Kidney (tissue), 14 donors: ENCODE results near the gene LAMTOR1. TPM values are rescaled to one million over a fixed set of nuclear protein-coding genes. Genes with fewer than 3 reads are reported as not detected.

Experiments
- DNase-seq, 5 donors: peaks; one replicate each; pipeline ENCODE4 v3.0.0-alpha.2; 2013 to 2020
- FAIRE-seq: peaks from 2 replicates; lab custom pipeline; 2012; peaks lifted over from hg19 to GRCh38; lab: Jason Lieb, UNC
- H3K27ac ChIP-seq, 2 donors: one replicate each; pipeline ENCODE4 v1.7.0; 2013; ENCODE audit warnings: low read depth in 2 of 2, low read length in 2 of 2, inconsistent platforms in 1 of 2
- H3K27me3 ChIP-seq: one replicate; pipeline ENCODE4 v1.7.1; 2013; ENCODE audit warnings: low read length, inconsistent platforms; ENCODE audit not compliant: control insufficient read depth, insufficient read depth
- H3K36me3 ChIP-seq, 3 donors: one replicate each; pipeline versions ENCODE4 v1.7.0 to v1.7.1; 2013; ENCODE audit warnings: low read length in 3 of 3, control low read depth in 1 of 3, inconsistent platforms in 1 of 3; ENCODE audit not compliant: insufficient read depth in 3 of 3, control insufficient read depth in 2 of 3
- H3K4me1 ChIP-seq, 3 donors: one replicate each; pipeline versions ENCODE4 v1.7.0 to v1.7.1; 2013; ENCODE audit warnings: low read length in 3 of 3, inconsistent platforms in 1 of 3, low read depth in 1 of 3; ENCODE audit not compliant: control insufficient read depth in 2 of 3, insufficient read depth in 2 of 3
- H3K4me3 ChIP-seq, 3 donors: one replicate each; pipeline versions ENCODE4 v1.7.0 to v1.8.1; 2013; ENCODE audit warnings: low read length in 3 of 3, control low read depth in 1 of 3, inconsistent platforms in 1 of 3
- H3K9ac ChIP-seq, 3 donors: one replicate each; pipeline versions ENCODE4 v1.7.0 to v1.7.1; 2013; ENCODE audit warnings: low read length in 3 of 3, control low read depth in 1 of 3, inconsistent platforms in 1 of 3
- H3K9me3 ChIP-seq, 3 donors: one replicate each; pipeline versions ENCODE4 v1.7.0 to v1.7.1; 2013; ENCODE audit warnings: low read length in 3 of 3, control low read depth in 1 of 3, inconsistent platforms in 1 of 3; ENCODE audit not compliant: control insufficient read depth in 2 of 3, insufficient read depth in 1 of 3
- CTCF ChIP-seq: IDR thresholded peaks from 3 replicates; pipeline ENCODE4 v1.5.1; 2012; ENCODE audit warnings: mild to moderate bottlenecking, moderate library complexity, borderline replicate concordance; ENCODE audit not compliant: insufficient read depth; ENCODE audit errors: extremely low read depth
- intact Hi-C: fragments of 100-400 bp; cut with DNase I; formaldehyde crosslinking; loops from one replicate; pipeline ENCODE4 v1.11.1; 2022
- polyA plus RNA-seq: library from polyadenylated mRNA; stranded (reverse); fragments of 350-450 nt; fragmentation: Illumina TruSeq; extraction: RNeasy Lipid Tissue Mini Kit (QIAGEN cat#74804); gene quantifications from one replicate; pipeline ENCODE4 v1.2.3, GENCODE V29; 2014; ENCODE audit warnings: low read depth, low replicate concordance; ENCODE audit not compliant: insufficient read depth
- total RNA-seq: library from RNA; stranded (reverse); fragmentation: NEBNext Ultra II Directional; extraction: Animal tissue kit (Norgen Biotek cat#: 25700); gene quantifications from one replicate; pipeline ENCODE4 v1.2.1, GENCODE V29; 2021
- donor health status: control.
- donor health status: control.
- donor health status: control.
- donor health status: control.
- donor health status: control.
- donor health status: DM: yes; HTN: yes; CAD: no.
- donor health status: Normal renal cell carcinoma (clear cell type).

The LAMTOR1 gene
- total and polyA plus RNA-seq, 2 donors from 2014 or later = 111 to 189 TPM

DNA sequence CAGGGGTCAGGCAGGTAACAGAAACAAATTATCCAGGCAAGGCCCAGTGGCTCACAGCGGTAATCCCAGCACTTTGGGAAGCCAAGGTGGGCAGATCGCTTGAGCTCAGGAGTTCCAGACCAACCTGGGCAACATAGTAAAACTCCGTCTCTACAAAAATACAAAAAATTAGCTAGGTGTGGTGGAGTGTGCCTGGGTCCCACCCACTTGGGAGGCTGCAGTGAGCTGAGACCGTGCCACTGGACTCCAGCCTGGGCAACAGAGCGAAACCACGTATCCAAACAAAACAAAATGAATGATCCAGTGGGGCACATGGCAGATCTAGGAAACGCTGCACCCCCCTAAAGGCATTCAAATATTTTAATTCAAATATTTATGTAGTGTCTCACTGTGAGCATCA is 32.6 kb downstream of the LAMTOR1 start:
- Histone ChIP-seq H3K4me3 (peak overlapping the region in 1 of 3 donors; percentile 18), H3K36me3 (no peaks in the 10 kb centered on the region), H3K9me3 (no peaks in the 10 kb centered on the region), H3K27me3 (no peaks in the 10 kb centered on the region), H3K4me1 (peaks cover 0 to 33% (median 20%) of the 10 kb centered on the region in 3 donors), H3K9ac (peak overlapping the region in 1 of 3 donors; percentile 36), H3K27ac (peak overlapping the region; percentile 54 to 78)
- FAIRE-seq (no peak), DNase-seq (peak in 2 of 5 donors; percentile 18 to 27)
- TF ChIP-seq CTCF = no peak
- intact Hi-C loops = no loop called here

DNA sequence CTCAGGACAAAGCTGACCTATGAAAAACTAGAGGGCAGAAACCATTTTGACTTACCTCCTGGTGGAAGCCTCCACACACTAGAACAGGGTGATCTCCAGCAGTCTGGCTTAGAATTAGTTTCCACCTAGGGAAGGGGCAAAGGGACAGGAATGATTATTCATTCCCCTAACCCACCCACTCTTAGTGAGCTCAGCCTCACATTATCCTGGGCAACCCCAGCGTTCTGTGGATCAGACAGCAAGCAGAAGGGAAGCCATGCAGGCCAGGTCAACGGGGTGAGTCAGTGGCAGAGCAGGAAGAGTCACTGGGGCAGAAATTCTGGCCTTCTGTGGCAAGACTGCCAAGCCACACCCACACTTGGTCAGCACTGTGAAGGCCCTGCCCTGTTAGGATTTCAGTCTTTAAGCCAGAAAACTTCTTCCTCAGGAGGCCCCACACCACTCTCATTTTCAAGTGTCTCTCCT is 33.3 kb downstream of the LAMTOR1 start:
- Histone ChIP-seq H3K9ac (peak overlapping the region in 1 of 3 donors; percentile 36), H3K27me3 (no peaks in the 10 kb centered on the region), H3K4me1 (peaks cover 0 to 33% (median 20%) of the 10 kb centered on the region in 3 donors), H3K9me3 (no peaks in the 10 kb centered on the region), H3K27ac (peak overlapping the region; percentile 69 to 78), H3K36me3 (no peaks in the 10 kb centered on the region), H3K4me3 (peak overlapping the region in 1 of 3 donors; percentile 18)
- DNase-seq (peak in 4 of 5 donors; percentile 15 to 93 (median 30)), FAIRE-seq (no peak)
- intact Hi-C loops = no loop called here
- TF ChIP-seq CTCF = no peak

DNA sequence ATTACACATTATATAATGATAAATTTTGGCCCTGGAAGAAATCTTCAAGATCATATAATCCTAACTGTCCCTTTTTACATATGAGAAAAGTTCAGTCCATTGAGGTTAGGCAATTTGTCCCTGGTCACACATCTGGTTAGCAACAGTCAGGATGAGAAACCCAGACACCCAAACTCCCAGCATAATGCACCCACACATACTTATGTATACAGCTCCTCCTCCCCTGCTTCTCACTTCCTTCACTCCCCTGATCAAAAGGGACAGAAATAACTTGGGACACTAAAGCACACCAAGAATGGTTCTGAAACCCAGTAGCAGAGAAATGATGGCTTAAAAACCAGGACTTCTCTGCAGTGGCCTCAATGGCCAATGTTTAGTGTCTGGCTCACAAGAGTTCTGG is 33.9 kb downstream of the LAMTOR1 start:
- TF ChIP-seq CTCF = no peak
- H3K27me3 ChIP-seq = no peaks in the 10 kb centered on the region
- intact Hi-C loops = no loop called here
- DNase-seq (no peak), FAIRE-seq (no peak)
- H3K27ac ChIP-seq = peak overlapping the region; percentile 69 to 78
- H3K4me1 ChIP-seq = peaks cover 0 to 33% (median 20%) of the 10 kb centered on the region in 3 donors
- H3K4me3 ChIP-seq = no peak overlapping the region
- no peaks in the 10 kb centered on the region for H3K36me3 ChIP-seq
- H3K9ac ChIP-seq = peak overlapping the region in 1 of 3 donors; percentile 26
- H3K9me3 ChIP-seq = no peaks in the 10 kb centered on the region

- no peaks in the 10 kb centered on the region for H3K27me3 ChIP-seq
- H3K4me3 ChIP-seq = no peak overlapping the region
- peaks cover 0 to 33% (median 20%) of the 10 kb centered on the region in 3 donors for H3K4me1 ChIP-seq
- H3K27ac ChIP-seq = no peak overlapping the region
- no peaks in the 10 kb centered on the region for H3K36me3 ChIP-seq
- intact Hi-C loops = no loop called here
- H3K9me3 ChIP-seq = no peaks in the 10 kb centered on the region
- TF ChIP-seq CTCF = no peak
- FAIRE-seq (no peak), DNase-seq (no peak)
- no peak overlapping the region for H3K9ac ChIP-seq
These were observed 35.4 kb downstream of the LAMTOR1 start for GRCh38 chr11:72067676-72068075.
